Left lobe of liver (tissue), 2 donors: Measurements from ENCODE around the gene ATOH8. TPM values are rescaled to one million over a fixed set of nuclear protein-coding genes. Genes with fewer than 3 reads are reported as not detected.
A peak's percentile ranks its signal among the peaks of the same experiment; 100 is the strongest.

Source experiments
- ATAC-seq: fragments of 200-7000 bp; cut with Tn5 transposase; one replicate; pipeline ENCODE4 v1.9.1; 2020; ENCODE audit warnings: mild to moderate bottlenecking, moderate library complexity
- DNase-seq: peaks from one replicate; pipeline ENCODE4 v3.0.0-alpha.2; 2020; ENCODE audit warnings: low spot score
- total RNA-seq: library from RNA; stranded (reverse); gene quantifications from one replicate; pipeline ENCODE4 v1.2.1, GENCODE V29; 2021
- donor health status: DM: no; HTN: no; CAD: no; lungs with moderate emphysema.
- donor health status: DM: no; HTN: yes; CAD: no.

ATOH8 gene
- total RNA-seq, 1 donor from 2014 or later: 28.0 TPM

DNA sequence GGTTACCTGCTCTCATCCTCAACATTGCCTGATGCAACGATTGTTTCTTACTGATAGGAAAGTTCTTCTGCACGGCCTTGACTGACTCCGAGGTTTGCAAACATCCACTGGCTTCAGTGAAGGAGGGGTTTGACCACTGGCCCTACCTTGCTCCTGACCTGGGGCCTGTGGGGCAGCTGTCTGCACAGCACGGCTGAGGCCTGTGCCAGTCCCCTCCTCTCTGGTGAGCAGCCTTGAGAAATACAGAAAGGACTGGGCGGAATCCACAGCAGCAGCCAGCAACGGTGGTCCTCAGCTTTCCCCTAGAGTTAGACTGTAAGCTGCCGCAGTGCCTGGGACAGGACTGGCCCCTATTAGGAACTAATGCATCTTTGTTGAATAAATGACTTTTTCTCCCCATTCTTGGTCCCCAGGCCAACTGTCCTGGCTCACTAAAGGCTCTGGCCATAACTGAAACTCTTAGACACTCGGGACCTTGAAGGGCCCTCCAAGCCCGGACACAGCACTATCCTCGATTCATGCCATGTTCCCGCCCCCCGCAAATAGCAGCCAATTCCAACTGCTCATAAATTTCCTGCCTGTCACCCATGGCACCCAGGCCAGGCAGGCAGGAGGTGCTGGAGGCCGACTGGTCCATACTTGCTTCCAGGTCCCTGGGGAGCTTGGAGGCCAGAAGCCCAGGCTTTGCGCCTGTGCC lies 26.7 kb downstream of the ATOH8 start:
- DNase-seq (no peak), ATAC-seq (no peak)

DNA sequence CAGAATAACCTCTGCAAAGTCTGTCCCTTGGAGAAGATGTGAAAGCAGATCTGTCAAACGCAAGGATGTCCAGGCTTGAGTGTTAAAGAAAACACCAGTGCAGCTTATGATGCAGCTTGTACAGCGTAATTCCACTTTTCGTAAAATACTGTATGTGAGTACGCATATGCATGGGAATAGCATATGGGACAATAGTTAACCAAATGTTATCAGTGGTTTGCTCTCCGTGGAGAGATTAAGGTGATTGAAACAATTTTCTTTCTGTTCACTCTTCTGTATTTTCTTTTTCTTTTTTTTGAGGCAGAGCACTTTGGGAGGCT lies 27.2 kb downstream of the ATOH8 start:
- ATAC-seq (no peak), DNase-seq (no peak)

DNA sequence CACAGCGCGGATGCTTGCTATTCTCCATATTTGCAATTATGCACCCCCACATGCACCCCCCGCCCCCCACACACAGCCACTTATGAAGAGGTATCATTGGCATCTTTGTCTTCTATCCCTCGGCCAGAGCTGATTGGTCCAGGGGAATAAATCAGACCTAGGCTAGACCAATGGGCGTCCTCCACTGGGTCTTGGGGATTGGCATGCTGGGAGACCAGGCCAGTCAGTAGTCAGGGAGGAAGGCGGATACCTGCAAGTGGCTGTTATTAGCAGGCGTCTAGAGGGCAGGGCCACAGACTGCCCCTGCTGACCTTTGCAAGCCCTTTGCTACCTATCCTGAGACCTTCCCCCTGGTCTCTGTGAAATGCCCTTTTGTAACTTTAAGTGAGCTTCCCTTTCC lies 30.0 kb downstream of the ATOH8 start:
- no peak for ATAC-seq

DNA sequence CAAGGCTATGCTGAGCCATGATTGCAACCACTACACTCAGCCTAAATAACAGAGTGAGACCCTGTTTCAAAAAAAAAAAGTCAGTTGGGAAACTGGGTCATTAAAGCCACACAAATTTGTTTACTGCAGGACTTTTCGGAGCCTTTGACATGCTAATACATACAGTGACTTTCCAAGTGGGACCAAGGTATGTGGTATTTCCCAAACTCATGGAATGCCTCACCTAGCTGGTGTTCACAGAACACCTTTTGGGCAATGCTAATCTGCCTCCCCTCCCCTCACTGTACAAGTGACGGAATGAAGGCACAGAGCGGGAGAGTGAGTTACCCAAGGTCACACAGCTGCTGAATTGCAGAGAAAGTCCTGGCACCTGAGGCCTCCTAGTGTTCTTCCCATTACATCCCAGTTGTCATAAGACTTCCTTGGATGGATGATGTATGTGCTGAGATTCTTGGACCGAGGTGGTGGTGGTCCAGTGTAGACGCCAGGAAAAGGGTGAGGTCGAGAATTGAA lies 30.7 kb downstream of the ATOH8 start:
- DNase-seq (no peak), ATAC-seq (no peak)

More for the DNA sequence above, 30.0 kb downstream of the ATOH8 start:
- DNase-seq: no peak

DNA sequence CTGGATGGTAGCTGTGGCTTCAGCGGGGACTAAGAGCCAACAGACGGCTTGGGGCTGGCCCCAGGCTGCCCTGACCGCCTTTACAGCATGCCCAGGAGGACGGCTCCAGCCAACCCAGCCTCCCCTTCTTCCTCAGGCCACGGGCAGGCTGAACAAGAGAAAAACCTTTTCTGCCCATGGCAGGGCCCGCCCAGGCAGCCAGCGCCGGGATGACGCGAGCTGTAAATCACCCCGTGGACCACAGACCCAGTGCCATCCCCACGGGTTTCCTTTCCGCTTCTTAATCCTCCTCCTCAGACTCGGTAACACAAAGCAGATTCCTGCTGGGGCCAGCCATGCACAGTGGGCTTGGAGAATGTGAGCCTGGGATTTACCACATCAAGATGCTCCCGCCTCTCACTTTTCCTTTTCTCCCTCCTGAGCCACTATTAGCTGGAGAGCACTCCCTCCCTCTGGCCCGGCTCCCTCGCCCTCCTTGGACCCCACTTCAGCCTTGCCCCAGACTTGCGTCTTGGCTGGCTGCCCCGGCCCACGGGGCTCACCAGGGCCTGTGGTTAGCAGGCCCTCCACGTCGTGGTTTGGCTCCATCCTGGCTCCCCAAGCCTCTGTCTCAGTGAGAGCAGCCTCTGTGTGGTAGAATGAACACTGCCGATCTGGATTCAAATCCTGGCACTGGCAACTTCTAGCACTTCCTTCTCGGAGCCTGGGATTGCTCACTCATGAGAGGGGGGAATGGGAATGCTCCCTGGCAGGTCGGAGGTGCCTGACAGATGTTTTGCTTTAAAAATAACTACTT lies 31.4 kb downstream of the ATOH8 start:
- ATAC-seq (no peak), DNase-seq (no peak)

DNA sequence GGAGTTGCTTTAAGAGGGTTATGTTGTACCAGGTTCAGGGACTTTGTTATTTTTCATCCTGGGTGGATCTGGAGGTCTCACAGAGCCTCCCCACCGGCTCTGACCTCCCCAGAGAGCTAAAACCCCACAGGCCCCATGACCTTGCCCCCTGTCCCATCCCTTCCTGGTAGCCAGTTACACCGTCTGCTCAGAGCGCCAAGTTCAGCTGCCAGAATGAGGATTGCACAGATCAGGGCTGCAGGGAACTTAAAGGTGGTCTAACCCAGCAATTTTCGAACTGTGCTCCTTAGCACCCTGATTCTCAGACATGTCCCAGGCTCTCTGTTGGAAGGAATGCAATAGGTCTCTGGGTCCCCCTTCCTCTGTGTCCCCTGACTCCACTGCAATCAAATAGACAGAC lies 32.1 kb downstream of the ATOH8 start:
- ATAC-seq: peak; percentile 19
- DNase-seq: no peak

DNA sequence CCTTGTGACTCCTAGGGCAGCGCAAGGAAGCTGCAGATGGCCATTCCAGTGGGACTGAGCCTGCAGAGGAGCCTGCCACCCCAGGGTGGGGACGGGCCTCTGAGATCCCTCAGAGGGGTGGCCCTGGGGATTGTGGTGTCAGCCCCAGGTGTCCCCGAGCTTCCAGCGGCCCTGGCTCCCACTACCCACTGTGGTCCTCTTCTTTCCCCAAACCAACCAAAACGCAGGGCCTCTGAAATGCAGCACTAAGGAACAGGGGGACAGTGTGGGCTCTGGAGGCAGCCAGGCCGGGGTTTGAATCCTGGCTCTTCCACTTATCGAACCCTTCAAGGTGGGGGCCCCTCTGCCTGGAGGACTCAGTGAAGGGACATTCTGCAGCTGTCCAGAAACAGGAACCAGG lies 32.7 kb downstream of the ATOH8 start:
- DNase-seq (no peak), ATAC-seq (no peak)

DNA sequence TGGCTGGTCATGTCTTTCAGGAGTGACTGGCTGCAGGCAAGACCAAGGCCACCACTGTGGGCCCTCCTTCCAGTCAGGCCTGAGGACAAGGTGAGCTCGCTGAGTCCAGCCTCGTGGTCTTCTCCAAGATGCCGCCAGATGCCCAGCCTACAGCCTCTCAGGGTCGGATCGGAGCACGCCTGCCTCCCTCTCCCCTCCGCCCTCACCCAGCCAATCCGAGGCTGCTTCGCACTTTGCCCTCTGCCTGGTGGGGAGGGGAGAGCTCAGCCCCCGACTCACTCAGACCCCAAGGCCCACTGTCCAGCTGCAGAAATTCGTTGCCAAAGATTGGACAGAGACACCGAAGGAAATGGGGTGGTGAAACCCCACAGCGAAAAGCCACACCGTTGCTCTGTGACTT lies 33.1 kb downstream of the ATOH8 start:
- ATAC-seq (no peak), DNase-seq (no peak)

DNA sequence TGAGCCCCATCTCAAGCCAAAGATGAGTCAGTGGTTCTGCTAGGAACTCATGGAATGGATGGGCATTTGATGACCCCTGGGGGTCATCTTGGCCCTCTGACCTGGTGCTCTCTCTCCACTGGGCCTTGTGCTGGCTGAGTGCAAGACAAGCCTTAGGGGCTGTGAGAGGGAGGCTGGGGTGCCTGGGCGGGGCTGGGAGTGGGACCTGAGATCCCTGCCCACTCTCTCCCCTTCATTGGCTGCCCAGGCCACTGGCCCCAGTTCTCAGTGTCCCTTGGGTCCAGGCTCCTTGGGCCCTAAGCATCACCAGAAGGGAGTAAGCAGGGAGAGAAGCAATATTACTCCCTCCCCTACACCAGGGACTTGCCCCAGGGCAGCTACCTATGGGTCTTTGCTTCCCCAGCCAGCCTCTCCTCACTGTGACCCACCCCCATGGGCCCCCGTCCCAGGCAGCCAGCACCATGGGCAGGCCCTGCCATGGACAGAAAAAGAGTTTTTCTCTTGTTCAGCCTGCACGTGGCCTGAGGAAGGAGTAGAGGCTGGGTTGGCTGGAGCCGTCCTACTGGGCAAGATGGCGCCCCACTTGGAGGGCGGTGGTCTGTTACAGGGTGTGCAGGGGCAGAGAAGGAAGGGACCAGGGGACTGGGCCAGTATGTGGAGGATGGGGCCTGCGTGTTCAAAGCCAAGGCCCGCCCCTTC lies 33.6 kb downstream of the ATOH8 start:
- ATAC-seq: no peak
- DNase-seq: no peak

DNA sequence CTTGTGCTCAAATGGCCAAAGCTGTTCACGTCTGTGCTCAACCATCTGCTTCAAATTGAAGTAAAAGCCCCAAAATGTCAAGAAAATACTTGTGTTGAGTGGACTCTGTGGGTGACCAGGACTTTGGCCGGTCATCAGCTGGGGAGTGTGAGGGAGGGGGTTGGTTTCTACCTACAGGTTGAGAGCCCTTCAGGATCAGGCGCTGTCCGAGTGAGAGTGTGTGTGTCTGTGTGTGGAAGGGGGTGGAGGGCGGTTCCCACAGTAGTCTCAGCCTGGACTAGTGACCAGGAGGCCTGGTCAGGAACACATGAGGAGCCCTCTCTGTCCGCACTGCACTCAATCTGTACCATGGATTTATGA lies 34.2 kb downstream of the ATOH8 start:
- DNase-seq: no peak
- ATAC-seq: peak; percentile 30

DNA sequence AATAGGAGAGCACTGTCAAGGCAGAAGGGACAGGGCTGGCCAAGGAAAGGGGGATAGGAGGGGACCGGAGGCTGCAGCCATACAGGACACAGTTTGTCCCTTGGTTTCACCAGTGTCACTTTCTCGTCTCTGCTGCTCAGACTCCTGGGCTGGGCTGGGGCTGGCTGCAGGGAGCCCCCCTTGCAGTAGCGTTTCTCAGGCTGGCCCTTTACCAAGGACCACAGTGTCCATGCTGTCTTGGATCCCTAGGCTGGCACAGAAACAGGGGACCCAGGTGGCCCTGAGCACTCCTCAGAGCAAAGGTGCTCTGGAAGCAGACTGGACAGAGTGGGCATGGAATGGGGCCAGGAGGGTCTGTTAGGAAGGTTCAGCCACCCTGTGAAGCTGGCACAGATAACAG lies 34.8 kb downstream of the ATOH8 start:
- ATAC-seq (no peak), DNase-seq (no peak)

DNA sequence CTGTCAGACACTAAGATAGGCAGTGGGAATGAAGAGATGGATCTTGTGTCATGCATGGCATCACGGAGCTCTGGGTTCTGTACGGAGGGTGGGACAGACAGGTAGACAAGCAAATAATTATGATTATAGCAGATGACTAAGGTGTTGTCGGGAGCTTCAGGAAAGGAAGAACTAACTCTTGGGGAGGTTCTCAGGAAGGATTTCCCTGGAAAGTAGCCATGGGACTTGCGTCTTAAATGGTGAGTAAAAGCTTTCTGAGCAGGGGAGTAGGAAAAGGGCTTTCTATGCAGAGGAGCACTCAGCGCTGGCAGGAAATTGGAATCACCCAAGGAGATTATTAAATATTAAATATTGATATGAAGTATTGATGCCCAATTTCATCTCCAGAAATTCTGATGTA lies 35.5 kb downstream of the ATOH8 start:
- no peak for DNase-seq
- ATAC-seq: no peak

DNA sequence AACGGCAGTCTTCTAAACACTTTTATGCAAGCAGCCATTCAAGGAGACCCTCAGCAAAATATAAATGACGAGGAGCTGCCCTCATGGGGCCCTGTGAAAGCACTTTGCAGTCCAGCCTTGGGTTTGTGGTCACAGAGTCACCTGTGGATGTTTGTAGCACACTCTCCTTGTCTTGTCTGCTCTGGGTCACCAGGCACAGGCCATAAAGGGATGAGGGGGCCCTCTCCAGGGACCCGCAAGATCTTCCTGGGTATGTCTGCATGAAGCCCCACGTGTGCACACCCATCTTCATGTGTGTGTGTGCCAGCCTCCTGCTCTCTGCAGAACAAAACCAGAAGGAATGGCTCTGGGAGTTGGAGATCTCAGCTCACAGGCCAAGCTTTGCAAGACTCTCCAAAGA lies 36.2 kb downstream of the ATOH8 start:
- DNase-seq (no peak), ATAC-seq (no peak)

DNA sequence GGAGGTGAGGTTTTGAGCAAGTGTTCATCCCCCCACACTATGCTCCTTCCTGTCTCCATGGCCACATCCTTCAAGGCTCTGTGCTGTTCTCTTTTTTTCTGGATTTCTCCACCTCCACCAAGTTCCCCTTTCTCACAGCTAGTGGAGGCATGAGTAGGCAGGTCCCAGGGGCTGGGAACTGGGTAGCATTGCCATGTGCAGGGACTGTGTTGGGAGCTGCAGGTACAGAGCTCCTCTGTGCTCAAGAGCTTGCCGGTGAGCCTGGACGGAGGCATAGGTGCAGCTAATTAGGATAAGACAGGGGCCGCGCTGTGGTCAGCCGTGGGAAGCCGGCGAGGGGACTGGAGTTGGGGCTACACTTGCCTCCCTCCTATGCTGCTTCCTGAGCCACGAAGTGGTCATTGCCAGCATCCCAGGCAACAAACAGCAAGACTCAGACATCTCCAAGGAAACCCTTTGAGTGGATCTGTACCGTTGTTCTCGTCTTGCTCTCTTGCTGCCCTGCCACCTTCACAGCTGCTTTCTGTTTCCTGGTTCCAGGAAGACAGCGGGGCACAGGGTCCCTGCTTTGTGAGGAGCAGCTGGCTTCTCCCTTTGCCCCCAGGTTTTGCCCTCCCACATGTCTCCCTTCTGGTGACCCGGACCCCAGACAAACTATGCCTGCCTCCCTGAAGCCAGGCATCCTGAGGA lies 36.9 kb downstream of the ATOH8 start:
- ATAC-seq (no peak), DNase-seq (no peak)

DNA sequence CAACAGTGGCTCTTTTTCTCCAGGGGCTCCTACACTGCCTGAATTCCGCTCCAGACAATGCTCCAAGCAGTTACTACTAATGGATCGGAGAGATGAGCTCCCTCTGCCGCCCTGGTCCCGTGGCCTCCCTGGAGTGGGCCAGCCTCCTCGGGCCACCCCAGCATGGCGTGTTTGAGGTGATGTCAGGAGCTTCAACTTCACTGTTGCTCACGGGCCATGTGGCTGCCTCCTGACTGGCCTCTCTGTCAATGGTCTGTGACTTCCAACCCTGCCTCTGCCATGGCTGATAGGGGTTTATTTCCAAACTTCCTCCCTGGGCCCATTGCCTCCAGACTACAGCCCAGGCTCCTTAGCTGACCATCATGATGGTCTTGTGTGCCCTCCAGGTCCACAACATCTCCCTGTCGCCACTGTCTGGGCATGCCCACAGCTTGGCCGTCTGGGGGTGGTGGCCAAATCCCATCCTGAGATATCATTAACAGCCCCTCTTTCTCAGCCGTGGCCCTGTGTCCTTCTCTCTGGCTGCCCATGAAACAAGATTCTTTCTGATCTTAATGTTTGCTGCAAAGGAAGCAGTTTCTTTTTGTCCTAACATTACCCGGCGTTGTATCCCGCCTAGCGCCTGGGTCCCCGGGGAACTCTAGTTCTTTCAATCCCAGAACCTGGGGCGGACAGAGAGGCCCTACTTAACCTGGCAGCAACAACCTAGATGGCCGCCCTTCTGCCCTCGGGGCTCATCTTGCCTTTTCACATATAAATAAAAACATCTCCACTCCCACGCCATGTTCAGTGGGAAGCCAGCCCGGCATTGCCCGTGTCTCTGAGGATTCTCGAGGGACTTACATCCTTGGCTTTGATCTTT lies 38.1 kb downstream of the ATOH8 start:
- ATAC-seq: no peak
- no peak for DNase-seq

DNA sequence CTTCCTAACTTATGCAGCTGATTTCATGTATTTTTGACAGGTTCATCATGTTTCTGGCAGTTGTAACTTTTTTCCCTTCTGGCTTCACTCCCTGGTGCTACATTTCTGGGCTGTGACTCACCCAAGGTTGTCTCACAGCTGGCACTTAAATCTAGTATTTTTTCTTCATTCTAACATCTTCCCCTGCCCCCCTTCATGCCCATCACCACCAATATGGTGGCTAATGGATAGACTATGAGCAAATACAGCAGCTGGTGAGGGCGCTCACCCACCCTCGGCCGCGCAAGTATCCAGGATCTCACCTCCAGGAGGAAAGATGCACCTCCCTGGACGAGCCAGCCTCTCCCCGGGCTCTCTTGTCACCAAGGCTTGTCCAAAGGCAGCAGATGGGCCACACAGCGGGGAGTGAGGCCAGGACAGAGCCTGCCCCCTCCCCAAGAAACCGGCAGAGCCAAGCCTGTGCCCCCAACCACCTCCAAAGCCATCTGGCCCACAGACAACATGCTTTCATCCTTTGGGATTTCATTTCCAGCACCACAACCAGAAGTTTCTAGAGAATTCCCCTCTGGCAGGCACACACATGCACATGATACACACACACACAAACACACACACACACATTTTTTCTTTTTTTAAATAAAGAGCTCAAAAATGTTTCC lies 39.1 kb downstream of the ATOH8 start:
- ATAC-seq: no peak

DNA sequence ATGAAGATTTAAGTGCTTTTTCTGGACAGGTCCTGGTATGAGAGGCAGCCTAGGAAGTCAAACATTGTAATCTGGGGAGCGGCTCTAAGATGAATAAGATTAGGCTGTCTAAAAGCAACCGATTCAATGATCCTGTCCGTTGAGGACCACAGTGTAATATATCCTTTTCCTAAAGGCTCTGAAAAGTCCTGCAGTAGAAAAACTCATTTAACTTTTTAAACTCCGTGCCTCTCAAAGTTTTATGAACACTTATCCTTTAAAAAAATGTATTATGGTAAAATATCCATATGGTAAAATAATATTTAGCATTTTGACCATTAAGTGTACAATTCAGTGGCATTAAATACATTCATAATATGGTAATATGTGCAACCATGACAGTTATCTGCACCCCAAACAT lies 39.8 kb downstream of the ATOH8 start:
- ATAC-seq (no peak), DNase-seq (no peak)

More for the DNA sequence above, 39.1 kb downstream of the ATOH8 start:
- DNase-seq: no peak

DNA sequence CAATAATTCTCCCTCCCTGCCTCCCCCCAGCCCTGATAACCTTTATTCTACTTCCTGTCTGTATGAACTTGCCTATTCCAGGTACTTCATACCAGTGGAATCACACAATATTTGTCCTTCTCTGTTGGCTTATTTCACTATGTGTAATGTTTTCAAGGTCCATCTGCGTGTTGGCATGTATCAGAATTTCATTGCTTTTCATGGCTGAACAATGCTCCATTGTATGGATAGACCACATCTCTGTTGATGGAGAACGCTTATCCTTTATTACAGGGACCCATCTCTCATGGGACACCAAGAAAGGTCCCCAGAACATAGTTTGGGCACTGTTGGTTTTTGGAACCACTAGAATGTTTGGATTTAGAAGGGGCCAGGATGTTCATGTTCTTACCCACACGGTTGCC lies 40.2 kb downstream of the ATOH8 start:
- ATAC-seq: peak; percentile 32
- DNase-seq: no peak

DNA sequence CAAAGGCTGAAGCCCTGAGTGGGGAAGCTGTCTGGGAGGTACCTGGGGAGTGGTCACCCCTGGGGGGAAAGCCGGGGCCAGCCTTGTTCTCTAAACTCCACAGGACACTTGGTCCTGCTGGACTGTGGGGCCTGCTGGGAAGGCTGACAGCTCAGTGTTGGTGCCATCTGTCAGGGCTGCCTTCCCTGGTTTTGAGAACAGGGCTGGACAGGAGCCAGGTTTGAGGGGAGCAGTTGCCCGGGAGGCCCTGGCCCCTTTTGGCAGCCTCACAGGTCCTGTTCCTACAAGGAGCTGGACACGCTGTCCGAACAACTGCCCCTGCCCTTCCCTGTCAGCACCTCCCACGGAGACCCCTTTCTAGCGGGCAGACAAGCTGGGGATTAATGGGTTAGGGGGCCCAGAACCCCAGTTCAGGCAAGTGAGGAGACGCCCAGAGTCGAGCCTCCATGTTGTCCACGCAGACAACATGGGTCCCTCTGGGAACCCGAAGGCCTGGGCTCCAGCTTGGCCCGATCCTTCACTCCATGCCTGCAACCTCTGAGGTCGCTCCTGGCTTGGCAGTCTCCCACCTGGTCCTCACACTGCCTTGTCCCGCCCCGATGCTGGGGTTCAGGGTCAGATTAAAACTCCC lies 40.8 kb downstream of the ATOH8 start:
- DNase-seq (no peak), ATAC-seq (peak; percentile 4)
